ENCODE measurements around the gene HNRNPM.
A peak's percentile ranks its signal among the peaks of the same experiment; 100 is the strongest.

HNRNPM gene

GRCh38 chr19:8459520-8460270 lies 14.9 kb downstream of the HNRNPM start:
- no peak for DNase-seq (ENCODE audit: low read depth, low spot score)
- no peak overlapping the region; the same call in 1 of the 2 replicates for H3K4me3 ChIP-seq (ENCODE audit: low read depth, low read length)
- no peak for TF ChIP-seq CTCF (IDR thresholded peaks at IDR 0.05; ENCODE audit: insufficient read depth, low read length, missing control alignments)
- ChIA-PET POLR2A (interaction anchor here (0.6 to 1.6 kb wide), 4 partner anchors 10 to 1994 kb away, joined by 3 to 6 read pairs (median 4); partner anchors contain the start of gene HNRNPM), CTCF (interaction anchor here (0.8 to 2.1 kb wide), 5 partner anchors 10 to 190 kb away, joined by 3 to 18 read pairs (median 4); no protein-coding TSS in a partner anchor)

GRCh38 chr19:8460516-8461298 lies 15.9 kb downstream of the HNRNPM start:
- no peak for TF ChIP-seq CTCF (IDR thresholded peaks at IDR 0.05; ENCODE audit: insufficient read depth, low read length, missing control alignments)
- DNase-seq (ENCODE audit: low read depth, low spot score) = no peak
- CTCF ChIA-PET = interaction anchor here (0.8 to 2.1 kb wide), 5 partner anchors 11 to 191 kb away, joined by 3 to 18 read pairs (median 4); no protein-coding TSS in a partner anchor
- H3K4me3 ChIP-seq (ENCODE audit: low read depth, low read length) = peak overlapping the region; percentile 6; the same call in 1 of the 2 replicates
- POLR2A ChIA-PET = interaction anchor here (1.6 kb wide), 1 partner anchor 16 kb away, joined by 6 read pairs; the partner anchor contains the start of gene HNRNPM

- no peak overlapping the region for H3K4me3 ChIP-seq (ENCODE audit: low read depth, low read length)
- DNase-seq (ENCODE audit: low read depth, low spot score) = no peak
- ChIA-PET POLR2A (no interaction called here), CTCF (interaction anchor here (1.2 to 3.7 kb wide), 2 partner anchors 44 to 107 kb away, joined by 3 to 17 read pairs; no protein-coding TSS in a partner anchor)
- no peak for TF ChIP-seq CTCF (IDR thresholded peaks at IDR 0.05; ENCODE audit: insufficient read depth, low read length, missing control alignments)
These were observed 16.6 kb downstream of the HNRNPM start for GRCh38 chr19:8461376-8461775.

GRCh38 chr19:8461891-8462290 lies 17.1 kb downstream of the HNRNPM start:
- no peak for DNase-seq (ENCODE audit: low read depth, low spot score)
- no peak for TF ChIP-seq CTCF (IDR thresholded peaks at IDR 0.05; ENCODE audit: insufficient read depth, low read length, missing control alignments)
- CTCF ChIA-PET = interaction anchor here (1.2 to 3.7 kb wide), 2 partner anchors 44 to 108 kb away, joined by 3 to 17 read pairs; no protein-coding TSS in a partner anchor
- POLR2A ChIA-PET = interaction anchor here (0.5 to 0.7 kb wide), 2 partner anchors 20 to 129 kb away, joined by 3 read pairs; no protein-coding TSS in a partner anchor
- no peak overlapping the region for H3K4me3 ChIP-seq (ENCODE audit: low read depth, low read length)

- TF ChIP-seq CTCF (IDR thresholded peaks at IDR 0.05; ENCODE audit: insufficient read depth, low read length, missing control alignments) = no peak
- POLR2A ChIA-PET = interaction anchor here (0.5 kb wide), 1 partner anchor 128 kb away, joined by 3 read pairs; no protein-coding TSS in a partner anchor
- CTCF ChIA-PET = interaction anchor here (0.6 to 3.7 kb wide), 4 partner anchors 21 to 108 kb away, joined by 3 to 17 read pairs (median 3); no protein-coding TSS in a partner anchor
- no peak for DNase-seq (ENCODE audit: low read depth, low spot score)
- H3K4me3 ChIP-seq (ENCODE audit: low read depth, low read length) = no peak overlapping the region
These were observed 17.8 kb downstream of the HNRNPM start for GRCh38 chr19:8462571-8462970.

Measured in AG04449 (cell line).